GM12873 (cell line): ENCODE data around the gene FBN2.

ENCODE experiments used
- TF ChIP-seq, protein P1 (sequence below): IDR thresholded peaks from 2 replicates; pipeline ENCODE4 v1.5.1; 2012; ENCODE audit warnings: low read depth, mild to moderate bottlenecking, moderate library complexity, low read length, control low read depth; ENCODE audit not compliant: insufficient read depth; ENCODE audit errors: missing control alignments

The FBN2 gene

DNA sequence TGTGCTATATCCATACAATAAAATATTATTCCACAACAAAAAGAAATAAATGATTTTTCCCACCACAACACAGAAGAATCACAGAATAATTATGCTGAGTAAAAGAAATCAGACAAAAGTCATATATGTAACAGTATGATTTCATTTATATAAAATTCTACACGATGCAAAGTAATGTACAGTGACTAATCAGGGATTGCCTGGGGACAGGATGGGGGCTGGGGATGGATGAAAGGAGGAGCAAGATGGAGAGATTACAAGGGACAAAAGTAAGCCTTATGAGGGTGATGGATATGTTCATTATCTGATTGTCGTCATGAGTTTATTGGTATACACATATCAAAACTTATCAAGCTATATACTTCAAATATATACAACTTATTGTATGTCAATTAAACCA is 154.0 kb downstream of the FBN2 start:
- TF ChIP-seq, protein P1, sequence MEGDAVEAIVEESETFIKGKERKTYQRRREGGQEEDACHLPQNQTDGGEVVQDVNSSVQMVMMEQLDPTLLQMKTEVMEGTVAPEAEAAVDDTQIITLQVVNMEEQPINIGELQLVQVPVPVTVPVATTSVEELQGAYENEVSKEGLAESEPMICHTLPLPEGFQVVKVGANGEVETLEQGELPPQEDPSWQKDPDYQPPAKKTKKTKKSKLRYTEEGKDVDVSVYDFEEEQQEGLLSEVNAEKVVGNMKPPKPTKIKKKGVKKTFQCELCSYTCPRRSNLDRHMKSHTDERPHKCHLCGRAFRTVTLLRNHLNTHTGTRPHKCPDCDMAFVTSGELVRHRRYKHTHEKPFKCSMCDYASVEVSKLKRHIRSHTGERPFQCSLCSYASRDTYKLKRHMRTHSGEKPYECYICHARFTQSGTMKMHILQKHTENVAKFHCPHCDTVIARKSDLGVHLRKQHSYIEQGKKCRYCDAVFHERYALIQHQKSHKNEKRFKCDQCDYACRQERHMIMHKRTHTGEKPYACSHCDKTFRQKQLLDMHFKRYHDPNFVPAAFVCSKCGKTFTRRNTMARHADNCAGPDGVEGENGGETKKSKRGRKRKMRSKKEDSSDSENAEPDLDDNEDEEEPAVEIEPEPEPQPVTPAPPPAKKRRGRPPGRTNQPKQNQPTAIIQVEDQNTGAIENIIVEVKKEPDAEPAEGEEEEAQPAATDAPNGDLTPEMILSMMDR, result no peak

DNA sequence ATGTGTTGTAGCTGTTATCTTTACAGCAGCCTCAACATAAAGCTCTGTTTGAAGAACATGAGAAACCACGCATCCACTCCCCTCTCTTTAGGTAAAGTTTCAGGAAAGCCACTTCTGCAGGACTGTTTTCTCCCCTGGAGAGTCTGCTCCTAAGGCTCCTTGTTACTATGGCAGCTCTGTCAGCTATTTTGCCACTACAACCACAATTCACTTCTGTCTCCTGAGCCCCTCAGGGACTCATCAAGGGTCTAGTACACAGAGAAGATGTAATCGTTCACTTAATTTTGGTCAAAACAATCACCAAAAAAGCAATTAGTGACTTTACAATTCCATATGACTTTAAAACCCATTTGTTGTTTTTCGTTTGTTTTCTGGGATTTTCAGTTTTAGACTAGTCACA is 157.7 kb downstream of the FBN2 start:
- TF ChIP-seq, protein P1, result no peak

DNA sequence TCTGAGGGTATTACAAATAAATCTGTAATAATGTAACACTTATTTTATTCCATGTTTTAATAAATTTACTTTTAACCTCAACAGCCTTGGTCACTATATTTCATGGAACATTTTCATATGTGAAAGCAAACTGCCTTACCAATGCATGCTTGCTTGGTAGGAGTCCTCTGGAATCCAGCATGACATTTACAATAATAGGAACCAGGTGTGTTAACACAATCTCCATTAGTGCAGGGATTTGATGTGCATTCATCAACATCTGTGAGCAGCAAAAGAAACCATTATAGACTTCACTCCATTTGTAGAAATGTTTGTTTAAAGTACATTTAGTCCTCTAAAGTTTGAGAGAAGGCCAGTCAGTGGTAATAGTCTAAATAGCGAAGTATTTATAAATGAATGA is 159.4 kb downstream of the FBN2 start:
- TF ChIP-seq, protein P1, result no peak

DNA sequence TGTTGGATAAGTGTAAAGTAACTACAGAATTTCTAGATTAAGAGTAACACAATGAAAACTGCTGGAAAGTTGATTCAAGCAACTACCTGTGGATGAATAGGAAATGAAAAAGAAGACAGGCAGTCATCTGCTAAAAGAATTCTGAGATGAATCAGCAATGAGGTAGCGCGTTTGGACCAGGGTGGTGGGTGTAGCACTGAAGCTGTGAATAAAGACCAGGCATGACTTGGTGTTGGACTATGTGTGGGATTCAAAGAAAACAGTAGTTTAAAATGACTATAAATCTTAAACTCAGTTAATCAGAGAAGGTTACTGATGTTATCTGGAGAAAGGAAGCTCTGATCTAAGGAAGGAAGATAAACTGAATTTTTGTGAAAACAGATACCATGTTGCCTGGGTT is 159.8 kb downstream of the FBN2 start:
- TF ChIP-seq, protein P1, result no peak

DNA sequence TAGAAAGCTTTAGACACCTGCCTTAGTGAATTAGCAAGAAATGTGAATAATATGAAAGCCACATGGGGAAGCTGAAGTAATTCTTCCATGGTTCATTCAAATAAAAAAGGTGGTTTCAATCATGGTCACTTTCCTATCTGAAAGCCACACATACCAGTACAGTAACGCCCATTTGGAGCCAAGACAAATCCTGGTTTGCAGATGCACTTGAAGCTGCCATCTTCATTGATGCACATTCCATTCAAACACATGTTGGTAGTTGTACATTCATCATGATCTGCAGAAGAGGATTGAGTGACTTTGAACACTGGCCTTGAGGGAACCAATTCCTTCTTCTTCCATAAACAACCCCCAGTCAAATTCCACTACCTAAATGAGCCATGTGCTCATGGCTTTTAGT is 161.5 kb downstream of the FBN2 start:
- TF ChIP-seq, protein P1, result no peak

DNA sequence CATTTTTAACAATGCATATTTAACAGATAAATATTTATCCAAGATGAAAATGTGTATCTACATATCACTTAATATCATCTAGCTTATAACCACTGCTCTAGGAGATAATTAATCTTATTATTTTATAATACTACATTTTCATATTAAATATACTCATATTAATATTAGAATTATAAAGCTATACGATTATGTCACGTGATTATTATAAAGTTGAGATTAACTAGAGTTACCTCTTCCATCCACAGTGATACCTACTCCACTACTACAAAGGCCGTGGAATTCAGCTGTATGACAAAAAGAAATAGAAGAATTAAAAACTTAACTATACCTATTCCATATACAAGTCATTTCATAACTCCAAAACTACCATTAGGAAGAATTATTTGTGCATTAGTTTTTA is 171.9 kb downstream of the FBN2 start:
- TF ChIP-seq, protein P1, result no peak

DNA sequence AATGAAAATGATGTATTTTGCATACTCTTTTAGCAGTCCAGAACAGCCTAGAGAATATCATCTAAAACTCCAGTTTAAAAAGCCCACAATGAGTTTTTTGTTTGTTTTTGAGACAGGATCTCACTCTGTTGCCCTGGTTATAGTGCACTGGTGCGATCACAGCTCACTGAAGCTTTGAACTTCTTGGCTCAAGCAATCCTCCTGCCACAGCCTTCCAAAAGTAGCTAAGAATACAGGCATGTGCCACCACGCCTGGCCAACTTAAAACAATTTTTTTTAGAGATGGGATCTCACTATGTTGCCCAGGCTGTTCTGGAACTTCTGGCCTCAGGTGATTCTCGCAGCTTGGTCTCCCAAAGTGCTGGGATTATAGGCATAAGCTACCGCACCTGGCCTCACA is 175.7 kb downstream of the FBN2 start:
- TF ChIP-seq, protein P1, result no peak

DNA sequence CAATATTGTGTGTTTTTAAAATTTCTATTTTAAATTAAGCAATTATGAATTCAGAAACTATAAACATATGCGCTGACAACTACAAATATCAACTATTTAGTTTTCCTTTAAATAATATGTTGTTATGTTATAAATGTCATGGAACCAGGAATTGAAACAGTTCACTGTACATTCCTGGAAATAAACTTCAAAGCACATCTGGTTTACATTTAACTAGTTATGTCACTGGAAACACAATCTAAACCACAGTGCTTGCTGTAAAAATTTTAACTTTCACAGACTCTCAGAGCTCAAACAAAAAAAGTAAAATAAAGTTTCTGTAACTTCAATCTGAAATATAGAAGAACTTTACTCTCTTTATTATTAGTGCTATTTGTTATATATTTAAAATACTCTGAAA is 179.2 kb downstream of the FBN2 start:
- TF ChIP-seq, protein P1, result no peak
